Esophagus (tissue), 2 donors: Measurements from ENCODE around the gene NLE1. TPM values are rescaled to one million over a fixed set of nuclear protein-coding genes. Genes with fewer than 3 reads are reported as not detected.
A peak's percentile ranks its signal among the peaks of the same experiment; 100 is the strongest.

Experiments used
- H3K27ac ChIP-seq, 2 donors: one replicate each; pipeline ENCODE4 v1.5.1; 2013; ENCODE audit warnings: low read depth in 2 of 2, mild to moderate bottlenecking in 2 of 2, inconsistent platforms in 1 of 2, low read length in 1 of 2, moderate library complexity in 1 of 2
- H3K27me3 ChIP-seq, 2 donors: one replicate each; pipeline ENCODE4 v1.6.1; 2013; ENCODE audit warnings: low read length in 2 of 2, control low read depth in 1 of 2, mild to moderate bottlenecking in 1 of 2; ENCODE audit not compliant: insufficient read depth in 2 of 2, control insufficient read depth in 1 of 2
- H3K36me3 ChIP-seq, 2 donors: one replicate each; pipeline ENCODE4 v1.6.1; 2013; ENCODE audit warnings: low read length in 1 of 2; ENCODE audit not compliant: control insufficient read depth in 2 of 2, insufficient read depth in 2 of 2
- H3K4me1 ChIP-seq, 2 donors: one replicate each; pipeline ENCODE4 v1.6.1; 2013; ENCODE audit warnings: low read length in 1 of 2; ENCODE audit not compliant: control insufficient read depth in 2 of 2, insufficient read depth in 2 of 2
- H3K4me3 ChIP-seq, 2 donors: one replicate each; pipeline ENCODE4 v1.5.1; 2013; ENCODE audit warnings: low read length in 2 of 2, mild to moderate bottlenecking in 2 of 2, low read depth in 1 of 2, moderate library complexity in 1 of 2
- H3K9me3 ChIP-seq, 2 donors: one replicate each; pipeline ENCODE4 v1.6.1; 2013; ENCODE audit warnings: mild to moderate bottlenecking in 2 of 2, low read depth in 1 of 2, low read length in 1 of 2, moderate library complexity in 1 of 2; ENCODE audit not compliant: control insufficient read depth in 2 of 2, insufficient read depth in 1 of 2
- WGBS, 2 donors: extraction: QIAGEN DNeasy Blood & Tissue Kit; methylation state at CpG; one replicate each; pipeline ENCODE4 v1.1.7; 2013; 5-methylcytosine and 5-hydroxymethylcytosine counted together
- polyA plus RNA-seq, 2 donors: library from polyadenylated mRNA; stranded (reverse); fragments of 200-250 nt; gene quantifications; one replicate each; pipeline ENCODE4 v1.2.3, GENCODE V29; 2013
- donor health status: healthy with polysubstance abuse.
- donor health status: Bipolar disorder and iron deficiency.

NLE1 gene
- polyA plus RNA-seq, 2 donors, result 3.8 to 8.7 TPM

DNA sequence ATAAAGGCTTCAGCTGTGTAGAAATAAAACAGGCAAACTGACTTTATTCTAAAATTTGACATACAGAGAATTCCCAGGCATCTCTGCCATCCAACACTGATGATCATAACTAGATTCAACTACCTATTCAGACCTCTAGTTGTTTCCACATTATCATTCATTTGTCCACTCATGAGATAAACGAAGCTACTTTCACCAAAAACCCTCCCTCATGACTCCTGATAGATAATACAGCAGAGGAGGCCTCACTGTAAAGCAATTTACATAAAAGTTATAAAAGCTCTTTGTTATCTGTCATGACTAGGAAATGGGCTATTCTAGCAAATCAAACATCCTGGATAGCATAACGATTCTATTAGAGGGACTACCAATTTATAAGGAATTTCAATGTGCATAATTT, 59.0 kb downstream of the NLE1 start:
- Histone ChIP-seq H3K36me3 (no peaks in the 10 kb centered on the region), H3K4me3 (no peak overlapping the region), H3K4me1 (peaks cover 0 to 2% of the 10 kb centered on the region in 2 donors), H3K27ac (no peak overlapping the region), H3K27me3 (no peaks in the 10 kb centered on the region), H3K9me3 (no peaks in the 10 kb centered on the region)
- WGBS, 2 donors, result 66 to 82% methylated on average over 2 of the region's 2 CpGs

DNA sequence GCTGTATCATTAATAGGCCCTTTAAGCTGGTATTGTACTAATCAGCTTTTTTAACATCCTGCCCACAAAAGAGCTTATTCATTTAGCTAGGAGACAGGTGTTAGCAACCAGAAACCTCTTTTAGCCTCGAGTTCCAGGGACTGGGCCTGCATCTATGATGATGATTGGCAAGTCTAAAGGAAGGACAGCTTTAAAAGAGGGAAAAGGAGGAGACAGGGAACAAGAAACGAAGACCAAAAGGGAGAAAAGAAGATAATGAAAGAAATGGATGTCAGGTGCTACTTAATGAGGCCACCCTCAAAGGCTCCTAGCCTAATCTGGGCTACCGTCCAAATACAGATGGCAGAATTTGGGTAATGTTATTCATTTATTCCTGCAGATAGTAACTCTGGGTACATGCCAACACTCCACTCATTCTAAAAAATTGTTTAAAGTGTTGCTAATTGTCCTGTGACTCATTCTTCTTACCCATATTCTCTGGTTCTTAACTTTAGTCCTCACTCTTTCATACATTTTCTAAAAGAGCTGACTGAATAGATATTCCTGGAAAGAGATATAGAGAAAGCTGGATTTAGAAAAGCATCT, 59.9 kb downstream of the NLE1 start:
- Histone ChIP-seq H3K9me3 (no peaks in the 10 kb centered on the region), H3K27ac (peak overlapping the region; percentile 38 to 40), H3K27me3 (no peaks in the 10 kb centered on the region), H3K4me3 (no peak overlapping the region), H3K36me3 (no peaks in the 10 kb centered on the region), H3K4me1 (peaks cover 0 to 2% of the 10 kb centered on the region in 2 donors)
- WGBS, 2 donors, result 26 to 38% methylated on average over 3 of the region's 3 CpGs

- Histone ChIP-seq H3K4me3 (no peak overlapping the region), H3K27ac (no peak overlapping the region), H3K36me3 (no peaks in the 10 kb centered on the region), H3K9me3 (no peaks in the 10 kb centered on the region), H3K27me3 (no peaks in the 10 kb centered on the region), H3K4me1 (no peaks in the 10 kb centered on the region)
- WGBS, 2 donors, result 91 to 97% methylated on average over 1 of the region's 1 CpG
Observed at GRCh38 chr17:35081638-35082037, 60.5 kb downstream of the NLE1 start.

- 45 to 63% methylated on average over 1 of the region's 1 CpG for WGBS, 2 donors
- Histone ChIP-seq H3K4me1 (no peaks in the 10 kb centered on the region), H3K27me3 (no peaks in the 10 kb centered on the region), H3K27ac (no peak overlapping the region), H3K9me3 (no peaks in the 10 kb centered on the region), H3K36me3 (no peaks in the 10 kb centered on the region), H3K4me3 (no peak overlapping the region)
Observed at GRCh38 chr17:35080536-35080935, 61.6 kb downstream of the NLE1 start.

DNA sequence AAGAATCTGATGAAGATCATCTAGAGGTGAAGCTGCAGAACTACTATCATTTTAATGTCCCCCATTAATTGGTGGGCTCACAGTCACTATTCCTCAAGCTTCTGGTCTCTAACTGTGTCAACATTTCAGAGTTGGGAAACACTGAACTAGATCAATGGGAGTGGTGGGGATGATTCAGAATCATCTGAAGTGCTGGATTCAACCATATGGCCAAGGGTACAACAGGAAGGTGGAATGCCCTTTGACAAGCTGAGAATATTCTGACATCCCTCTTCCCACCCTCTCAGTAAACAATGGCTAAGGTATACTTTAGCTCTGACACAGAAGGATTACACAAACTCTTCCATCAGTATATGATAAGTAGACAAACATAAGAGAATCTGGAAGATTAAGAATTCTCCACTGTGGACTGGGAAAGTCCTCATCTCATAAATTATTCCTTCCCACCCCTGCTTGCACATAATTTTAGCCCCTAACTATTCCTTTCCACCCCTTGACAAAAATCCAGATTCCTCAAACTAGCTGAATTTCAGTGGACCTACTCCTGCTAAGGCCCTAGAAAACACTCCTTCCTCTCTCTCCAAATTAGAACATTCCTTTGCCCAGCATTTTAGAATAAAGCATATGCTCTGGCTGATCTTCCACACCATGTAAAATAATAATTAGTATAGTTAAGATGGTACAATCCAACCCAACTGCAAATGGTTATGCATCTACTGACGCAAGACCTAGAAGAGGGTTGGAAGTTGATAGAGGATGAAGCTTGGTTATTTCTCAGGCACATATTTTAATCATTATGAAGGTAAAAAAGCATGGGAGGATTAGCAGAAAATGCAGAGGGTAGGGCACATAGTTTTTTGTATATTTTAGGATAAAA, 62.3 kb downstream of the NLE1 start:
- no peaks in the 10 kb centered on the region for H3K4me1 ChIP-seq
- peak overlapping the region in 1 of 2 donors; percentile 4 for H3K27ac ChIP-seq
- no peak overlapping the region for H3K4me3 ChIP-seq
- 90 to 97% methylated on average over 1 of the region's 1 CpG for WGBS, 2 donors
- H3K36me3 ChIP-seq, result no peaks in the 10 kb centered on the region
- H3K9me3 ChIP-seq, result no peaks in the 10 kb centered on the region
- no peaks in the 10 kb centered on the region for H3K27me3 ChIP-seq

Other genes with a start within 250 kb of the NLE1 start
- gene CCT6B, start 180.8 kb downstream of the NLE1 start, polyA plus RNA-seq, result 1 to 10 TPM in 1 of 2 donors, under 1 TPM in 1; 0.80 to 1.0 TPM
- gene ZNF830, start 180.8 kb downstream of the NLE1 start, polyA plus RNA-seq, result 1 to 10 TPM; 6.5 to 7.9 TPM
- 1 to 10 TPM; 6.2 to 9.2 TPM for gene LIG3, start 161.8 kb downstream of the NLE1 start, polyA plus RNA-seq
- 10 to 100 TPM; 13.0 to 18.1 TPM for gene RFFL, start 78.6 kb downstream of the NLE1 start, polyA plus RNA-seq
- 1 to 10 TPM; 2.7 to 3.8 TPM for gene RAD51D, start 22.4 kb downstream of the NLE1 start, polyA plus RNA-seq
- under 1 TPM; 0.02 to 0.10 TPM for gene FNDC8, start 20.7 kb downstream of the NLE1 start, polyA plus RNA-seq
- gene UNC45B, start 5.5 kb upstream of the NLE1 start, polyA plus RNA-seq, result under 1 TPM; 0.01 to 0.02 TPM
- not detected for gene SLC35G3, start 52.1 kb upstream of the NLE1 start, polyA plus RNA-seq
- gene SLFN5, start 100.8 kb upstream of the NLE1 start, polyA plus RNA-seq, result 1 to 10 TPM; 2.8 to 3.1 TPM
- gene SLFN11, start 231.3 kb upstream of the NLE1 start, polyA plus RNA-seq, result 1 to 10 TPM; 2.7 to 3.0 TPM